NCI-H510A (cell line): ENCODE results near the gene TTC9.

Experiments used
- DNase-seq: peaks from one replicate; lab custom pipeline; 2025; lab: John Stamatoyannopoulos, UW

Gene TTC9

DNA sequence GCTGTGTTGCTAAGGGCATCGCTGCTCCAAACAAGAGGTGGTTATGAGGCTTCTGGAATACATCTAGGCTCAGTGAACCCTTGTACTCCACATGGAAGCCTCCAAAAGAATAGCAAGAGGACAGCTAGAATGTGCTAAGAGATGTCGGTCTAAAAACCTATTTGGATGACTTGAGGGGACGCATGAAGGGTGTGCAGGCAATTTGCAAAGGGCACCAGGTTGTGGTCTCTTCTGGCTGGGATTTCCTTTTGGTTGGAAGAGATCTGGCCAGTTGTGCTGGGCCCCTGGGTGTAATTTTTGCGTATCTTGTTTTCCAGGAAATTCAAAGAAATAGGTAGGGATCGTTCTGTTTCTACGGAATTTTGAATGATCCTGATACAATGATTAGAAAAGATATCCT lies 4.2 kb downstream of the TTC9 start:
- DNase-seq: no peak

DNA sequence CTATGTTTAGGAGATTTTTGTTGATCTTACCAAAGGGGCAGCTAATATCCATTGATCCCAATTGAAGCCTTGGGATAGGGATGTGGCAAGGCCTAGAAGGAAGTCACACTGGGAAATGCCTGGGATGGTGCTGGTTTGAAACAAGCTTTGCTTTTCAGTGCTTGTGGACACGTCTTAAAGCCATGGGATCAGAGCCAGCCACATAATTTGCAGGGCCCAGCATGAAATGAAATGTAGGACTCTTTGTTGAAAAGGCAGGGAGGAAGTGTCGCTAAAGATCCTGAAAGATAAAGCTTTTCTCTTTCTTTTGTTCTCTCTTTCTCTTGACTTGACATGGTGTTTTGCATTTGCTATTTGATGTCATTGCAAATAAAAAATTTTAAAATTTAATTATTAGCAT lies 5.0 kb downstream of the TTC9 start:
- no peak for DNase-seq

DNA sequence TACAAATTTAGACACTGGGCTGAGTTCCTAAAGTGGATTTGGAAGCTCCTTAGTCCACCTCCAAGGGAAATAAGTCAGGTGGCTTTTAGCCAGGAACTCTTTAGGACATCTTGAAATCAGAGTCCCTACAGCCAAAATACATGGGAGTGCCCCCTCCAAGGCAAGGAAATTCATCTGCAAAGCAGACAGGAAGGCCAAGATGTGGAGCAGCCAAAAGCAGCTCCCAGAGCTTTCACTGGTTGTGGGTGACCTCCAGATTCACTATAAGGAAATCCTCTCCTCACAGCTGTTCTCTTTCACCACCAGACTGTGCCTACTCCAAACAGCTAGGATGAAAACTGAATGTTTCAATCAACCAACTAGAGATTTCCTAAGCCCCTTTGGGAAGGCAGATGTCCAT lies 6.6 kb downstream of the TTC9 start:
- no peak for DNase-seq

DNA sequence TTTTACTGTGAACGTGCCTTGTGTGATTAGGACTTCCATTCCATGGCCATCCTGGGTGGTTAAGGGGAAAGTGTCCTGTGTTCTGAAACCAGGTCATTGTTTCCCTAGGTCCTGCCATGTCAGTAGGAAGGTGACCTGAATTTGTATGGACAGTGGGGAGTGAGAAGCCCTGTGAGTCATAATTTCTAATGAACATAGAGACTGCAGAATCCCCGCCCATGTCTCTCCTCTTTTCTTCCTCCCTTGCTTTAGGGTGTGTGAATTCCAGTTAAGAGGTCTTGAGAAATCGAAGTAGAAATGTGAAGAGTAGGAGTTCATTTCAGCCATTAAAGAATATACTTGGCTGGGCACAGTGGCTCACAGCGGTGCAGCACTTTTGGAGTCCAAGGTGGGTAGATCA lies 8.1 kb downstream of the TTC9 start:
- no peak for DNase-seq

DNA sequence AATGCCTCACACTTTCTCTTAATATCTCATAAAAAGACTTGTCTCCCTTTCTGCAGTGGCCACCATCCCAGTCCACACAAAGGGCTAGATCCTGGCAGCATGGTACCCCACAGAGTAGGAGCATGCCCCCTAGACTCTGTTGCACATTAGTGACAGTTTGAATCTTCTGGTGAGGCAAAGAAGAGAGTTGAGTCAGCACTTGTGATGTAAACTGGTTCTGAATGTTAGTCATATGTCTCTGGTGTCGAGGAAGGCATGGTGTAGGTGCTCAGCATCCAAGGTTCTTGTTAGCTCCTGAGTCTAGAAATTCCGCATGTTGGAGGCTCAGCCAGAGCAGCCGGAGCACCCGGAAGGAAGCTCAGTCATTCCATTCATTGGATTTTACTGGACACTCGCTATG lies 9.8 kb downstream of the TTC9 start:
- DNase-seq: no peak

DNA sequence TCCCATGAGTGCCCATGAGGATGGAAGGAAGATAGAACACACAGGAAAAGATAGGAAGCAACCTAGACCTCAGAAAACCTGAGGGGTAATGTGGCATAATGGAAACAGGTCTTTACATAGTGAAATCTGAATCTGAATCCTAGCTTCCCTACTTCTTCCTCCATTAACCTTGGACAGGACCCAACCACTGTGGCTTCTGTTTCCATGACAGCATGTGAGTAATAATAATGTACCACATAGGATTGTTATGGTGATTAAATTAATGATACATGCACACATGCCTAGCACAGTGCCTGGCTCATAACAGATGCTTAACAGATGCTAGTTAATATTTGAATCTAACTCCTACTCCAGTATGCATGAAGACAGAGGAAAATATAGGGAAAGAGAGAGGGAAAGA lies 11.2 kb downstream of the TTC9 start:
- DNase-seq: no peak

DNA sequence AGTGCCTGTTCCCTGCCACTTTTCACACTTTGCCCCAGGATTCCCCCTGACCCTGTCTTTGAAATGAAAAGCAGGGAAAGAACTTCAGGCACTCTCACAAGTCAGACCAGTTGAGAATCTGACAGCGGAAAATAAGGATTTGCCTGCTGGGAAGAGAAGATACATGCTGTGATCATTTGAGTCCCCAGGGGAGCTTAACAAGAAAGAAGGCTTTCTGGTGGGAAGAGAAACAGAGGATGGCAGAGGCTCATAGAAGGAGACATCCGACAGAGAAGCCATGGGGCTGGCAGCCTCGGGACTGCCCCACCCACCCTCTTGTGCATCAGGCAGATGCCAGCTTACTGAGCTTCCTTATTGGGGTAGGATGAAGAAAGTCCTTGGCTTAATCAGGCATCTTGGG lies 11.9 kb downstream of the TTC9 start:
- no peak for DNase-seq

DNA sequence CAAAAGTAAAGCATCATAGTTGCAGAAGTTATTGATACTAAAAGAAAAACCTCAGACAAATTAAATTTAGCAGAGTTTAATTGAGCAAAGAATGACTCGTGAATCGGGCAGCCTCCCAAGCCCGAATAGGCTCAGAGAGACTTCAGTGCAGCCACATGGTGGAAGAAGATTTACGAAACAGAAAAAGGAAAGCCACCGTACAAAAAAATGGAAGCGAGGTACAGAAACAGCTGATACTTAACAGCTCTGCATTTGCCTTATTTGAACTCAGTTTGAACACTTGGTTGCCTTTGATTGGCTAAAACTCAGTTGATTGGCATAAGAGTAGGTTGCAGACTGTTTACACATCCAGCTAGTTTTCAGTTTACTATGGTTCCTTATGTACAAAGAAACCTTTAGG lies 12.9 kb downstream of the TTC9 start:
- no peak for DNase-seq

DNA sequence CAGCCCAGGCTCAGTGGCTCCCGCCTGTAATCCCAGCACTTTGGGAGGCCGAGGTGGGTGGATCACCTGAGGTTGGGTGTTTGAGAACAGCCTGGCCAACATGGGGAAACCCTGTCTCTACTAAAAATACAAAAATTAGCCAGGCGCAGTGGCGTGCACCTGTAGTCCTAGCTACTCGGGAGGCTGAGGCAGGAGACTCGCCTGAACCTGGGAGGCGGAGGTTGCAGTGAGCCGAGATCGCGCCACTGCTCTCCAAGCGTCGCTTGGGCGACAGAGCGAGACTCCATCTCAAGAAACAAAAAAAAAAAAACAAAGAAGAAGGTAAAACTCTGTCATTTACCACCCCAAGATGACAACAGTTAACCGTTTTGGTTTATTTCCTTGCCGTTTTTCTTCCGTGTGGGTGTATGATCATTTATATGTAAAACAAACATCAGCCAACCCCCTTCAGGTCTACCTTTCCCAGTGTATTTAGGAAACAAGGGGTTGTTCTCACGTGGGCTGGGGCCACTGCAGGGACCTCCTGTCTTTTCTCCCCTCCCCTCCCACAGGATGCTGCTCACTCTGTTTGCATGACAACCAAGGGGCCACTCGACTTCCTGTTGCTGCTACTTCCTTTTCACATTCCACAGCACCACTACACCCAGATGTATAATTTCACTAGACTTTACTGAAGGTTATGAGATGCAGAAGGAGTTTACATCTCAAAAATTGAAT lies 13.6 kb downstream of the TTC9 start:
- DNase-seq: no peak

DNA sequence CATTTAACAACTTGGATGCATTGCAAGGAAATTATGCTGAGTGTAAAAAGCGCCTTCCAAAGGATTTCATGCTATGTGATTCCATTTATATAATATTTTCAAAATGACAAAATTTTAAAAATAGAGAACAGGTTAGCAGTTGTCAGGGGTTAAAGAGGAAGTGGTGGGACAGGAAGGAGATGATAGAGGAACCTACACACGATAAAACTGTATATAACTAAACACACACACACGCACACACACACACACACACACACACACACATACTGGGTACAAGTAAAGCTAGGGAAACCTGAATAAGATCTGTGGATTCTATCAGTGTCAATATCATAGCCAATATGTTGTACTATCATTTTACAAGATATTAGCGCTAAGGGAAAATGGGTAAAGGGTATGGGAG lies 17.2 kb downstream of the TTC9 start:
- DNase-seq: no peak

DNA sequence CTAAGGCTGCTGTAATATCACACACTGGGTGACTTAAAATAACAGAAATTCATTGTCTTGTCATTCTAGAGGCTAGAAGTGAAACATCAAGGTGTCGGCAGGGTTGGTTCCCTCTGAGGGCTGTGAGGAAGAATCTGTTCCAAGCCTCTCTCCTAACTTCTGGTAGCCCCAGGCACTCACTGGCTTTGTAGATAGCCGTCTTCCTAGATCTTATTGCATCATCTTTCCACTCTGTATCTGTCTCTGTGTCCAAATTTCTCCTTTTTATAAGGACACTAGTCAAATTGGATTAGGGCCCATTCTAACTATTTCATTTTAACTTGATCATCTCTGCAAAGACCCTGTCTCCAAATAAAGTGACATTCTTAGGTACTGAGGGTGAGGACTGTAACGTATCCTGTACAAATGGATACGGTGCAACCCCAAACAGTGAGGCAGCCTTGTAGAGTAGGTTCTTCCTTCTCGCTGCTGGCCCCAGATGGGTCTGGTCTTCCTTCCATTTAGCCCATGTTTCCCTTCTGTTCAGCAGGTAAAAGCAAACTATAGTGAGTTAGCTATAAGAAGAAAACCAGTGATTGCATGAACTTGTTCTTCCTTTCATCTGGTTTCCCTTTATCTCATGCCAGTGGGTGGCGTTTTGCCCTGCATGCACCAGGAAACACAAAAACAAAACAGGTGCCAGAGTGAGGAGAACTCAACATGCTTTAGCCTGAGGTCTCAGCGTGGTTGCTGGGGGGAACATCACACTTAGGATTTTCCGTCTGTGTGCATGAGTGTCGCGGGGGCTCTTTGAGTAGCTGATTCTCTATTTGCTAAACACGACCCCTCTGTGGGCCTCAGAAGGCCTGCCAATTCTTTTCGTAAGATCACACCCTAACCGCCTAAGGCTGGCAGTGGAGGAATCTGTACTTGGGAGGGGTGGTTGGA lies 19.5 kb downstream of the TTC9 start:
- no peak for DNase-seq

DNA sequence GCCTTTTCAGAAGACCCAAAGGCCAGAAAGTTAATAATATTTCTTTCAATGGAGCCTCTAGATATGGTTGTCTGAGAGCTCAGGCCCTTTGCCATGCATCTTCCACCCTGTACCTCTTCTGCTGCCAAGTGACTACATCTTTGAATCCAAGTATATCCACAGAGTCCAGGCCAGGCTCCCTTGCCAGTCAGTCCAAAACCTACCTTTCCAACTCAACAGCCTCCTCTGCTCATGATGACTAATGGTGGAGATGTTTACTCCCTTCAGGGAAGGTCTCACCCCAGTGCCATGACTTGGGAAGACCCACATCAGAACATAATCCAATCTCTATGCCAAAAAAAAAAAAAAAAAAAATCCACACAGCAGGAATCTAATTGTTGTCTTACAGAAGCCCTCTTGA lies 20.4 kb downstream of the TTC9 start:
- no peak for DNase-seq

DNA sequence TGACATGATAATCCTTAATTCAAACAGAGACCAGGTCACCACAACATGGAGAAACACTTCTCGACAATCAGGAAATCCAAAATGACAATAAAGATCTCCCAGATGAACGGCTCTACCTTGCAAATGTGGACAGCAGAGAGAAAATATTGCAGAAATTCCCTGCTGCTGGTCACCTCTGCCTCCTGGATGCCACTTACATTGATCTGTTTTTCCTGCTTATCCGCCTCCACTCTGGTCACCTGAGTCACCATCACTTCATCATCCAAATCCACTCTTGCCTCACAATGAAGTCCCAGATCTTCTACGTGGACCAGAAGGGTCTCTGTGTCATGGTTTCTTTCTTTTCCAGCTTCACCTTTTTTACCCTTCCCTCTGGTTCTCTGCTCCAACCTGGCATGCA lies 21.1 kb downstream of the TTC9 start:
- no peak for DNase-seq

DNA sequence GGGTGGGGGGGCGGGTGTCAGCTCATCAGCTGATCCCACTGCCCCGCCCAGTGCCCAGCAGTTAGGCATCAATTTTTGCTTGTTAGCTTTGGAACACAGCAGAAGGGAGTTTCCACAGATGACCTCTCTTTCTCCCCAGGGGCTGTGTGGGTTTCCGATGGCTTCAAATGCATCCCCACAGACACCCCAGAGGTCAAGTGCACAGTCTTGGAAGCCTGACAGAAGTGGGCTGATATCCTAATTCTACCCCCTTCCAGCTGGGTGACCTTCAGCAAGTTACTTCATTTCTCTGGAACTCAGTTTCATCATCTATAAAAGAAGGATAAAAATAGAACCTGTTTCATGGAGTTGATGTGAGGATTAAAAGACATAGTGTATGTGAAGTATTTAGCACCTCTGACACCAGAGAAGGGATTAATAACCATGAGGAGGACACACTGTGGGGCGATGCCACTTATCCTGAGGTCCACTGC lies 22.0 kb downstream of the TTC9 start:
- no peak for DNase-seq

DNA sequence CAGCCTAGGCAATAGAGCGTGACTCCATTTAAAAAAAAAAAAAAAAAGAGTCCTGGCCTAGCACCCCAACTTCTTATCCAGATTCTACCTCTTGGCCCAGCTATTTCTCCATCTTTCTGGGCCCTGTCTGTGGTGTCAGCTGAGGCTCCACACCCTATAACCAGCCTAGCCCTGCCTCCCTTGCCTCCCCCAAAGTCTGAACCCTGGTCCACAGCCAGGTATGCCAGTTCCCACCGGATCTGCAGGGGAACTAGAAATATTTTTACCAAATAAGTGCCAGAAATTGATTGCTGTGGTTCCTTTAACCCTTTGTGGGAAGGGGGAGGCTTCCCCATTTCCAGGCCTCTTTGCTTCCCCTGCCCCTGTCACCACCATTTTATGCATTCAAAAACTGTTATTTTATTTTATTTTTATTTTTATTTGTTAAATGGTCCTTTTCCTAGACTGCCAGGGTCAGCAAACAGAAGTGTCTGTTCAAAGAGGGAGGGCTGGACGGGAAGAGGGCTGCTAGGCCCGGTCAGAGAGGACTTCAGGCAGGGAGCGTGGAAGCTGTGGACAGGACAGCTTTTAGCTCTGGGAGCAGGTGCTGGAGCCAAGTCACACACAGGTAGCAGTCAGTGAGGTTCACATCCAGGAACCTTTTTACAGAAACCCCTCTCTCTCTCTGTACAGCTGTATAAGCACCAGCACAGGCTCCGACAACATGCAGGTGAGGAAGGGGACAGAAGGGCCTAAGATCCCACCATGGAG lies 23.2 kb downstream of the TTC9 start:
- DNase-seq: no peak

DNA sequence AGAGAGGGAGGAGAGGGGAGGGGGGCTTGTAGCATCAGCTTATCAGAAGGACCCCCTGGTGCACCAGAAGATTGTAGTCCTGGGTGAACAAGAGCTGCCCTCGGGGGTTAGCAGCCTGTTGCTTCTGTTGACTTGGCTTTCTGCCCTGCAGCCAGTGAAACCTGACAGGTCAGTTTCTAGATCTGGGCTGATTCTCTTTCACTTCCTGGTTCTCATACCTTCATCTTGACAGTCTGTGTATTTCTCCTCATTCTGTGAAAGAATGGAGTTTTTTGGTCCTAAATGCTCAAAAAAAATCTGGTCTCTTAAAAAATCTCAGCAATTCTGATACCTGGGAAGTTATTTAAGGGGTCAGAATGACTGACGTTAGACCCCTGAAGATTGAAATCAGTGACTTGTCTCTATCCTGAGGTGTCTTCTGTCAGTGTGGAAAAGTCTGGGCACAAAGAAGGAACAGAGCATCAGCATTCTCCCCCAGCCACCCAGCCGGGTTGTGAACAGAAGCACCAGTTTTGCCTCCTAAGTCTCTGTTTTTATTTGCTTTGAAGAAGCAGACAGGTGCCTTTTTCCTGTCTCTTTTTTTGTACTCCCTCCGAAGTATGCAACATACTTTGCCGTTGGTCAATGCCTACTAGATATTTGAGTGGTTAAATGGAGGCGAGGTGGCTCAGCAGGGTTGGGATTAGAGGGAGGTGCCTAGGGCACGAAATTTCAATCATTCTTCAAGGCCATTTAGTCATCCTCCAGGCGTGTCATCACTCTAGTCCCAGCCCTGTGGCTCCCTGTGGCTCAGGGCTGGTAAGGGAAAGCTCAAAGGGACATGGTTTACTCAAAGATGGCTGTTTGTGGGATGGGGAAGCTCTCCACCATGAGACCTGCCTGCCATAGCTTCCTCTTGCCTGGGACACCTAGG lies 24.0 kb downstream of the TTC9 start:
- DNase-seq: peak; percentile 35

DNA sequence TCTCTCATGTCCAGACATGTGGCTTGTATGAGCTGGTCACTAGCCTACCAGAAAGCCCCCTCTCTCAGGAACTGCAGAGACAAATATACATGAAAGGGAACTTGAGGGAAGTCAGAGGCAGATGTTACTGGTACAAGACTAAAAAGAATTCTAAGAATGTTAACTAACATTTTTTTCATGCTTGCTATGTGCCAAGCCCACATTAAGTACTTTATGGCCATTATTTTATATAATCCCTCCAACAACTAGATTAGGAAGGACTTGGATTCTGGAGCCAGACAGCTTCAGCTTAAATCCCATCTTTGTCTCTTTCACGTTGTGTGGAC lies 24.6 kb downstream of the TTC9 start:
- no peak for DNase-seq

DNA sequence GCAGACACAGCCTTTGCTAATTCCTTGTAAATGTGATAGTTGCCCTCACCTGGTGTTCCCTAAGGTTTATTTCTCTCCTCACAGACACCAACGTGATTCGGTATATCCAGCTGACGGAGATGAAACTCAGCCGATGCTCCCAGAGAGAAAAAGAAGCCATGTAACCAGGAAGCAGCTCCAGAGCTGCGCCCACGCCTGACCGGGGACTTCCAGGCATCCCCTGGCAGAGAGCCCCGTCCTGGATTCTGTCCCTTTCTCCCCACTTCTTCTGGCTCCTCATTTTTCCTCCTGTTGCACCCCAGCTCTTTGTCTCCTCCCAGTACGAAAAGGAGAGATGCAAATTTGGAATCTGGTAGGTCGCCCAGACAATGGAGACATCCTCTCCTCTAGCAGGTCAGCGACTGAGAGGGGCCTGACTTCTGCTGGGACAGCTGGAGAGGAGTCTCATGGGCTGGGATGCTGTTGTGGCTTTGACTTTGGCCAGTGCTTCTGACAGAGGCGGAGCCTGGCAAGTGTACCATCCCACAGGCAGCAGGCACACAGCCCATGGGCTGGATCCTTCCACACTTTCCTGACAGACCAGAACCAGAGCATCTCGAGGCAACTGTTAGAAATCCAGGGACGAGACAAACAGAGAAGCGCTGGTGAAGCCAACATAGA lies 29.4 kb downstream of the TTC9 start:
- no peak for DNase-seq

DNA sequence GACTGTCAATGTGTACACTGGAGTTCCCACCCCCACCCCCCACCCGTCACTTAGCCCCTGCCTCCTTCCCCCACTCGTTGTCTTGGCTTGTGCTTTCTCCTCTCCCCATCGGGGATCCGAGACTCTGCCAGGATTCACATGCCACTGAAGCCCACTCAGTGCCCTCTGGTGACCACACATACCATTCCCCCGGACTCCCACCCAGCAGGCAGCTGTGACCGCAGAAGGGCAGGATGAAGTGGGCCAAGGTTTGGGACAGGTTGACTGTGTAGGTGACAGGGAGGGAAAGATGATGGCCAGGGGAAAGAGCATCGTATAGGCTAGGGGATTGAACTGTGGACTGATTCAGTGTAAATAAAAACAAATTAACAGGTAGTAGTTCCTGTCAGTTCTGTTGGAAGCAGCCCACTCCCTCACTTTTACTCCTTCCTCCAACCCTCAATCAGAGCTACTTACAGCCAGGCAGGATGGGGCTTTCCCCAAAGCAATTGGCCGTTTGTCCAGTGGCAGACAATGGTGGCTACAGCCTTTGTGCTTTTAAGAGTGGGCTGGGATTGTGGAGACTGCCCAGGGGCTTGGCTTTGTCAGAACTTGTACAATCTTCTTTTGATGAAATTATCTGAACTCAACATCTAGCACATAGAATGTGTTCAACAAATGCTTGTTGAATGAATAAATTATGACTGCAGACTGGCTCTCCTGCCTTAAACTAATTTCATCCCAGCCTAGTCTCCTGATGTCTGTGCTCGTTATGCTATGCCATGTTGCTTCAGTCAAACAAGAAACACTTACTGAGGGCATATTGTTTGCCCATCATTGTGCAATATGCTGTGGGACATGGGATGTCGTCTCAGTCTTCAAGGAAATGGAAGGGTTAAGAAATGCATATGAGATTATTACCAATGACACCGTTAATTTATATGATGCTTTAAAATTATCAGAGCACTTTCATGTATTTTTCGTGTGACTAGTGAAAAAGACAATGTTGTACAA lies 30.2 kb downstream of the TTC9 start:
- DNase-seq: no peak

DNA sequence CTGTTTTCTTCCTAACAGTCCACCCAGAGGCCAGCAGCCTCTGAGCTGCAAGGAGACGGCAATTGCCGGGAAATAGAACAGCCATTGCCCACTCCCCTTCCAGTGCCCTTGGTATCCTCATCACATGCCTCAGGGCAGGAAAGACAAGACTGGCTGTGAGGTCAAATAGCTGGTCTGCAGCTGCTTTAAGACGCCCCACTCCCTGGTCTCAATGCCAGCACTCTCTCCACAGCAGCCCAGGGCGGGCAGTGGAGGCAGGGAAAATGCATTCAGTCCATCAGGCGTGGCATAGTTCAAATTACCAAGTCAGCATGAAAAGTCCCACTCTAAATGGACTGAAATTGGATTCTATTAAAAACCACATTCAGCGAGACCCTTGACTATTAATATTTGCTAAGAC lies 35.6 kb downstream of the TTC9 start:
- DNase-seq: no peak
